ENCODE results near the gene SLC38A6. TPM values are rescaled to one million over a fixed set of nuclear protein-coding genes. Genes with fewer than 3 reads are reported as not detected.

Gene SLC38A6
- total RNA-seq, 1 experiment from 2014 or later = 9.3 TPM

GRCh38 chr14:60984196-60984595, 3.2 kb downstream of the SLC38A6 start:
- ATAC-seq (no peak), DNase-seq (ENCODE audit: low read depth, low spot score) (no peak)
- ChIA-PET CTCF (no interaction called here), POLR2A (no interaction called here)
- intact Hi-C loops (cut with micrococcal nuclease; ENCODE audit: unreplicated experiment) = loop anchor here (5.0 kb wide), 1 partner anchor 337 kb away; the partner anchor contains the start of gene SIX1
- H3K4me3 ChIP-seq (ENCODE audit: low read depth in 2 of 2, low read length in 2 of 2) = no peak overlapping the region
- peaks cover 9% of the 10 kb centered on the region; the same call in 1 of the 2 replicates for H3K4me1 ChIP-seq (ENCODE audit: control insufficient read depth, insufficient read depth, low read length)
- H3K36me3 ChIP-seq (ENCODE audit: control insufficient read depth, insufficient read depth, low read length) = peaks cover 4% of the 10 kb centered on the region; the same call in 1 of the 2 replicates
- TF ChIP-seq SIN3A (IDR thresholded peaks at IDR 0.05; ENCODE audit: borderline replicate concordance, insufficient read depth, low read depth, low read length) (no peak), TCF7L2 (IDR thresholded peaks at IDR 0.05; ENCODE audit: low read depth, low read length) (no peak), CTCF (IDR thresholded peaks at IDR 0.05) (no peak), POLR2AphosphoS5 (IDR thresholded peaks at IDR 0.05; ENCODE audit: low read depth, low read length) (no peak), REST (IDR thresholded peaks at IDR 0.05; ENCODE audit: insufficient read depth in 1 of 2, low read depth in 2 of 2, low read length in 1 of 2) (no peak)
- H3K9me3 ChIP-seq (ENCODE audit: control insufficient read depth, insufficient read depth, low read depth, low read length) = no peaks in the 10 kb centered on the region
- no peaks in the 10 kb centered on the region for H3K27me3 ChIP-seq (ENCODE audit: control insufficient read depth, insufficient read depth, low read length)
- in situ Hi-C loops (cut with HindIII; ENCODE audit: low pct_unique_long_range_greater_than_20kb, low sequenced_read_pairs) = no loop called here
- BruUV-seq (replicated peaks) = no TSS peak
- H3K27ac ChIP-seq (ENCODE audit: low read length) = no peak overlapping the region

GRCh38 chr14:60986500-60986899, 5.5 kb downstream of the SLC38A6 start:
- in situ Hi-C loops (cut with HindIII; ENCODE audit: low pct_unique_long_range_greater_than_20kb, low sequenced_read_pairs) = no loop called here
- Histone ChIP-seq H3K27ac (ENCODE audit: low read length) (no peak overlapping the region), H3K27me3 (ENCODE audit: control insufficient read depth, insufficient read depth, low read length) (no peaks in the 10 kb centered on the region), H3K4me3 (ENCODE audit: low read depth in 2 of 2, low read length in 2 of 2) (no peak overlapping the region), H3K36me3 (ENCODE audit: control insufficient read depth, insufficient read depth, low read length) (peaks cover 1% of the 10 kb centered on the region), H3K4me1 (ENCODE audit: control insufficient read depth, insufficient read depth, low read length) (peaks cover 9% of the 10 kb centered on the region; the same call in 1 of the 2 replicates), H3K9me3 (ENCODE audit: control insufficient read depth, insufficient read depth, low read depth, low read length) (no peaks in the 10 kb centered on the region)
- DNase-seq (ENCODE audit: low read depth, low spot score) (no peak), ATAC-seq (no peak)
- intact Hi-C loops (cut with micrococcal nuclease; ENCODE audit: unreplicated experiment) = no loop called here
- TF ChIP-seq SIN3A (IDR thresholded peaks at IDR 0.05; ENCODE audit: borderline replicate concordance, insufficient read depth, low read depth, low read length) = no peak
- no peak for TF ChIP-seq POLR2AphosphoS5 (IDR thresholded peaks at IDR 0.05; ENCODE audit: low read depth, low read length)
- no peak for TF ChIP-seq CTCF (IDR thresholded peaks at IDR 0.05)
- no peak for TF ChIP-seq TCF7L2 (IDR thresholded peaks at IDR 0.05; ENCODE audit: low read depth, low read length)
- no peak for TF ChIP-seq REST (IDR thresholded peaks at IDR 0.05; ENCODE audit: insufficient read depth in 1 of 2, low read depth in 2 of 2, low read length in 1 of 2)
- CTCF ChIA-PET = no interaction called here
- POLR2A ChIA-PET = no interaction called here
- BruUV-seq (replicated peaks) = no TSS peak

All from Panc1 (cell line).